Small intestine (tissue), 7 donors: ENCODE measurements around the gene NUP205. TPM values are rescaled to one million over a fixed set of nuclear protein-coding genes. Genes with fewer than 3 reads are reported as not detected.

Experiments used
- DNase-seq, 2 donors: peaks; one replicate each; pipeline versions ENCODE4 v3.0.0 to v3.0.0-alpha.2; 2013
- FAIRE-seq: peaks from 2 replicates; lab custom pipeline; 2012; peaks lifted over from hg19 to GRCh38; lab: Jason Lieb, UNC
- H3K27ac ChIP-seq, 3 donors: one replicate each; pipeline ENCODE4 v1.5.1; 2013; ENCODE audit warnings: low read length in 2 of 3, mild to moderate bottlenecking in 2 of 3, control low read depth in 1 of 3, inconsistent platforms in 1 of 3, low read depth in 1 of 3, moderate library complexity in 1 of 3
- H3K27me3 ChIP-seq, 3 donors: one replicate each; pipeline ENCODE4 v1.6.1; 2013; ENCODE audit warnings: low read length in 3 of 3, inconsistent platforms in 1 of 3; ENCODE audit not compliant: control insufficient read depth in 3 of 3, insufficient read depth in 3 of 3
- H3K36me3 ChIP-seq, 3 donors: one replicate each; pipeline ENCODE4 v1.6.1; 2013; ENCODE audit warnings: low read length in 3 of 3, inconsistent platforms in 1 of 3, low read depth in 1 of 3, mild to moderate bottlenecking in 1 of 3, moderate library complexity in 1 of 3; ENCODE audit not compliant: control insufficient read depth in 3 of 3, insufficient read depth in 2 of 3
- H3K4me1 ChIP-seq, 3 donors: one replicate each; pipeline ENCODE4 v1.6.1; 2013; ENCODE audit warnings: low read length in 2 of 3, inconsistent platforms in 1 of 3, low read depth in 1 of 3, mild to moderate bottlenecking in 1 of 3, moderate library complexity in 1 of 3; ENCODE audit not compliant: control insufficient read depth in 3 of 3, insufficient read depth in 2 of 3
- H3K4me3 ChIP-seq, 3 donors: one replicate each; pipeline ENCODE4 v1.5.1; 2013; ENCODE audit warnings: low read length in 3 of 3, control low read depth in 1 of 3, inconsistent platforms in 1 of 3, low read depth in 1 of 3, mild to moderate bottlenecking in 1 of 3, moderate library complexity in 1 of 3
- H3K9me3 ChIP-seq, 2 donors: one replicate each; pipeline ENCODE4 v1.6.1; 2013; ENCODE audit warnings: low read depth in 1 of 2, low read length in 1 of 2; ENCODE audit not compliant: control insufficient read depth in 2 of 2, insufficient read depth in 1 of 2
- WGBS, 3 donors: extraction: QIAGEN DNeasy Blood & Tissue Kit; methylation state at CpG; one replicate each; pipeline ENCODE4 v1.1.7; 2013; 5-methylcytosine and 5-hydroxymethylcytosine counted together
- polyA plus RNA-seq, 4 donors: library from polyadenylated mRNA; stranded (reverse) in 3 of 4; unstranded in 1 of 4; fragments of 200-250 nt in 3 of 4; fragments of 120-200 nt in 1 of 4; gene quantifications; one replicate each; pipeline versions ENCODE4 v1.2.1 to v1.2.3, GENCODE V29; 2013
- donor health status: healthy with polysubstance abuse.
- donor health status: control.
- donor health status: control.
- donor health status: Bipolar disorder and iron deficiency.
- donor health status: healthy.

NUP205 gene
- polyA plus RNA-seq, 4 donors = 17.6 to 37.9 (median 25.6) TPM

DNA sequence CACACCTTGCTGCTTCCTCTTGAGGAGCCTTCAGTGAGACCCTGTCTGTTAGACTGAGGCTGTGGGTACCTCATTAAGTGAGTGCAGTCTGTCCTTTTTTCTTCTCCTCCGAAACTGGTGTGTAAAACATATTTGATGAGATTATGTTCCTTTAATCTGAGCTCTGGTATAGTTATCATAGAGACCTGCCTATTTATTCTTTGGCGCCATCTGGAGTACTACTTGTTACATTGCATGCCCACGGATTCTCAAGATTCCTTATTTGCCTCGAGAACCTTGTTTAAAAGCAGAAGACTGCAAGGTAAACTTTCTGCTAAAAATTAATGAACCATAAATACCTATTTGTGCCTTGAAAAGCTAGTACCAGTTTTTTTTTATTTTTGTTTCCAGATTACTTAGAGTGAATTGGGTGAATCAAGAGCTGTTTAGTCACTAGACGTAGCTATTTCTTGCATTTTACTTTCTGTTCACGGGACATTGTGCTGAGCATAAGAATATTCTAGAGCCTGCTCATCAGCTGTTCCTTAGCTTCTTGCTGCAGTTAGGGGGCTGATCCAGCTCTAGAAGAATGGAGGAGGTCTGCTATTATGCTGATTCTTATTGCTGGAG lies 87.7 kb downstream of the NUP205 start:
- FAIRE-seq (no peak), DNase-seq (peak; percentile 38 to 47)
- H3K9me3 ChIP-seq = no peaks in the 10 kb centered on the region
- no peaks in the 10 kb centered on the region for H3K4me1 ChIP-seq
- H3K27ac ChIP-seq = no peak overlapping the region
- H3K36me3 ChIP-seq = peaks cover 11 to 23% (median 12%) of the 10 kb centered on the region in 3 donors
- 43 to 54% (median 49%) methylated on average over 6 of the region's 6 CpGs for WGBS, 3 donors
- H3K4me3 ChIP-seq = no peak overlapping the region
- no peaks in the 10 kb centered on the region for H3K27me3 ChIP-seq

GRCh38 chr7:135647755-135648154 lies 90.0 kb downstream of the NUP205 start:
- no peak overlapping the region for H3K27ac ChIP-seq
- H3K9me3 ChIP-seq = no peaks in the 10 kb centered on the region
- H3K4me1 ChIP-seq = no peaks in the 10 kb centered on the region
- peaks cover 6 to 17% (median 11%) of the 10 kb centered on the region in 3 donors for H3K36me3 ChIP-seq
- H3K4me3 ChIP-seq = no peak overlapping the region
- H3K27me3 ChIP-seq = no peaks in the 10 kb centered on the region
- no peak for DNase-seq
- no peak for FAIRE-seq
- 81 to 95% (median 93%) methylated on average over 1 of the region's 1 CpG for WGBS, 3 donors

GRCh38 chr7:135648235-135648634 lies 90.5 kb downstream of the NUP205 start:
- no peaks in the 10 kb centered on the region for H3K9me3 ChIP-seq
- H3K36me3 ChIP-seq = peaks cover 4 to 17% (median 11%) of the 10 kb centered on the region in 3 donors
- WGBS, 3 donors = 86 to 94% (median 93%) methylated on average over 7 of the region's 7 CpGs
- H3K27me3 ChIP-seq = no peaks in the 10 kb centered on the region
- no peak for DNase-seq
- no peak overlapping the region for H3K4me3 ChIP-seq
- no peaks in the 10 kb centered on the region for H3K4me1 ChIP-seq
- H3K27ac ChIP-seq = no peak overlapping the region
- no peak for FAIRE-seq

DNA sequence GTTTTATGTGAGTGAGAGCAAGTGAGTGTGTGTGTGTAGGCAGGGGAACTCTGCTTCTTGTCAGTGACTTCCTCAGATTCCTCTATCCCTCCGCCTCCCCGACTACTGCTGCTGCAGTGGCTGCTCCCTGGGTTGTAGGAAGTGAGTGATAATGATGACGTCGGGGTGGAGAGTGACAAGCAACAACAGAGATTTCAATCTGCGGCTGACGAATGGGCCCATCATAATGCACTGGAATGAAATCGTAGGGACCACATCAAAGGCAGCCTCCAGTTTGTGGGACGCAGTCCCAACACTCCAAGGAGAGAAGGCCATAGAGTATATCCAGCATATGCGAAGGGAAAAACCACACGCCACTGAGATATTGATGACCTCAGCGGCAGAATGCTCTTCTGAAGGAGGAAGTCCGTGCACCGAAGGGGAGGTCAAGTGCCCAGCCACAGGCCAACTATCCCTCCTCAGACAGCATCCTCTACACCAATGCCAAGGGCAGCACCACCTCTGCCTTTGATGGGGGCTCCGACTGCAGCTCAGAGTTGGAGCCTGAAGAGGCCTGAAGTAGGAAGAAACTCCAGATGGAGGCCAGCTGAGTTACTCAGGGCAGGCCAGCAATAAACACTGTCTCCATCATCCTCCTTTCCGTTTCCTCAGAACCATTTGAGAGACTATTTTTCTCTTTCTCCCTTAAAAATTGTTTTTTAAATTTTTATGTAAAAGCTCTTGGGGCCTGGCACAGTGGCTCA lies 93.3 kb downstream of the NUP205 start:
- Histone ChIP-seq H3K36me3 (peaks cover 4 to 13% (median 4%) of the 10 kb centered on the region in 3 donors), H3K4me1 (no peaks in the 10 kb centered on the region), H3K4me3 (no peak overlapping the region), H3K27me3 (no peaks in the 10 kb centered on the region), H3K9me3 (no peaks in the 10 kb centered on the region), H3K27ac (peak overlapping the region in 1 of 3 donors; percentile 59)
- WGBS, 3 donors = 69 to 80% (median 79%) methylated on average over 14 to 15 of the region's 15 CpGs
- DNase-seq (no peak), FAIRE-seq (no peak)

GRCh38 chr7:135653340-135654080 lies 95.8 kb downstream of the NUP205 start:
- H3K27ac ChIP-seq = no peak overlapping the region
- WGBS, 3 donors = 90 to 92% (median 91%) methylated on average over 12 of the region's 12 CpGs
- no peak for FAIRE-seq

GRCh38 chr7:135658564-135658963 lies 100.8 kb downstream of the NUP205 start:
- no peak for FAIRE-seq
- 89 to 91% (median 89%) methylated on average over 5 of the region's 5 CpGs for WGBS, 3 donors

More at GRCh38 chr7:135653340-135654080, 95.8 kb downstream of the NUP205 start:
- DNase-seq = no peak
- Histone ChIP-seq H3K27me3 (no peaks in the 10 kb centered on the region), H3K4me1 (no peaks in the 10 kb centered on the region), H3K9me3 (no peaks in the 10 kb centered on the region), H3K4me3 (no peak overlapping the region), H3K36me3 (peaks cover 0 to 7% (median 0%) of the 10 kb centered on the region in 3 donors)

GRCh38 chr7:135659159-135659846 lies 101.6 kb downstream of the NUP205 start:
- Histone ChIP-seq H3K27ac (no peak overlapping the region), H3K4me3 (no peak overlapping the region), H3K27me3 (no peaks in the 10 kb centered on the region), H3K9me3 (no peaks in the 10 kb centered on the region), H3K4me1 (peaks cover 0 to 9% (median 0%) of the 10 kb centered on the region in 3 donors), H3K36me3 (peaks cover 0 to 2% (median 0%) of the 10 kb centered on the region in 3 donors)
- DNase-seq (no peak), FAIRE-seq (no peak)
- WGBS, 3 donors = 78 to 87% (median 80%) methylated on average over 9 of the region's 9 CpGs

More at GRCh38 chr7:135658564-135658963, 100.8 kb downstream of the NUP205 start:
- Histone ChIP-seq H3K4me1 (peaks cover 0 to 9% (median 0%) of the 10 kb centered on the region in 3 donors), H3K27me3 (no peaks in the 10 kb centered on the region), H3K4me3 (no peak overlapping the region), H3K36me3 (peaks cover 0 to 2% (median 0%) of the 10 kb centered on the region in 3 donors), H3K27ac (no peak overlapping the region), H3K9me3 (no peaks in the 10 kb centered on the region)
- no peak for DNase-seq
